ENCODE measurements around the gene AMACR. TPM values are rescaled to one million over a fixed set of nuclear protein-coding genes. Genes with fewer than 3 reads are reported as not detected.

AMACR gene
- total and polyA plus RNA-seq, 2 donors from 2014 or later: 155 to 291 TPM

- Histone ChIP-seq H3K9ac (ENCODE audit: low read length in 3 of 3) (no peak overlapping the region), H3K27me3 (ENCODE audit: control insufficient read depth, insufficient read depth, low read length) (no peaks in the 10 kb centered on the region), H3K27ac (ENCODE audit: low read depth in 2 of 2, low read length in 2 of 2) (no peak overlapping the region), H3K4me1 (ENCODE audit: control insufficient read depth in 2 of 3, insufficient read depth in 2 of 3, low read depth in 1 of 3, low read length in 3 of 3) (peaks cover 4 to 8% (median 4%) of the 10 kb centered on the region in 3 donors), H3K4me3 (ENCODE audit: low read length in 3 of 3) (no peak overlapping the region), H3K36me3 (ENCODE audit: control insufficient read depth in 2 of 3, insufficient read depth in 3 of 3, low read length in 3 of 3) (no peaks in the 10 kb centered on the region), H3K9me3 (ENCODE audit: control insufficient read depth in 2 of 3, insufficient read depth in 1 of 3, low read length in 3 of 3) (no peaks in the 10 kb centered on the region)
- DNase-seq (no peak), FAIRE-seq (no peak)
- intact Hi-C loops (cut with DNase I): no loop called here
- no peak for TF ChIP-seq CTCF (IDR thresholded peaks at IDR 0.05; ENCODE audit: borderline replicate concordance, extremely low read depth, insufficient read depth)
Measured at GRCh38 chr5:34041247-34041972, 33.6 kb upstream of the AMACR start.

- Histone ChIP-seq H3K4me1 (ENCODE audit: control insufficient read depth in 2 of 3, insufficient read depth in 2 of 3, low read depth in 1 of 3, low read length in 3 of 3) (peaks cover 4 to 8% (median 4%) of the 10 kb centered on the region in 3 donors), H3K27me3 (ENCODE audit: control insufficient read depth, insufficient read depth, low read length) (no peaks in the 10 kb centered on the region), H3K4me3 (ENCODE audit: low read length in 3 of 3) (no peak overlapping the region), H3K36me3 (ENCODE audit: control insufficient read depth in 2 of 3, insufficient read depth in 3 of 3, low read length in 3 of 3) (no peaks in the 10 kb centered on the region), H3K9me3 (ENCODE audit: control insufficient read depth in 2 of 3, insufficient read depth in 1 of 3, low read length in 3 of 3) (no peaks in the 10 kb centered on the region), H3K9ac (ENCODE audit: low read length in 3 of 3) (no peak overlapping the region), H3K27ac (ENCODE audit: low read depth in 2 of 2, low read length in 2 of 2) (no peak overlapping the region)
- intact Hi-C loops (cut with DNase I): no loop called here
- FAIRE-seq (no peak), DNase-seq (no peak)
- TF ChIP-seq CTCF (IDR thresholded peaks at IDR 0.05; ENCODE audit: borderline replicate concordance, extremely low read depth, insufficient read depth): no peak
Measured at GRCh38 chr5:34040472-34040871, 32.6 kb upstream of the AMACR start.

GRCh38 chr5:34039398-34040157 is 31.7 kb upstream of the AMACR start:
- intact Hi-C loops (cut with DNase I): no loop called here
- FAIRE-seq (no peak), DNase-seq (no peak)
- Histone ChIP-seq H3K36me3 (ENCODE audit: control insufficient read depth in 2 of 3, insufficient read depth in 3 of 3, low read length in 3 of 3) (peaks cover 0 to 6% (median 2%) of the 10 kb centered on the region in 3 donors), H3K4me1 (ENCODE audit: control insufficient read depth in 2 of 3, insufficient read depth in 2 of 3, low read depth in 1 of 3, low read length in 3 of 3) (peaks cover 4 to 8% (median 4%) of the 10 kb centered on the region in 3 donors), H3K9ac (ENCODE audit: low read length in 3 of 3) (no peak overlapping the region), H3K4me3 (ENCODE audit: low read length in 3 of 3) (no peak overlapping the region), H3K27me3 (ENCODE audit: control insufficient read depth, insufficient read depth, low read length) (no peaks in the 10 kb centered on the region), H3K27ac (ENCODE audit: low read depth in 2 of 2, low read length in 2 of 2) (no peak overlapping the region), H3K9me3 (ENCODE audit: control insufficient read depth in 2 of 3, insufficient read depth in 1 of 3, low read length in 3 of 3) (no peaks in the 10 kb centered on the region)
- no peak for TF ChIP-seq CTCF (IDR thresholded peaks at IDR 0.05; ENCODE audit: borderline replicate concordance, extremely low read depth, insufficient read depth)
